Thyroid gland (tissue), 4 donors: ENCODE measurements around the gene PNPLA2.

Experiments
- POLR2A ChIP-seq, 2 donors: fragments of 450-650 bp; IDR thresholded peaks; one replicate each; pipeline ENCODE4 v1.6.1; 2017; ENCODE audit warnings: antibody characterized with exemption in 2 of 2, mild to moderate bottlenecking in 2 of 2, moderate library complexity in 1 of 2
- TF ChIP-seq, protein P1 (sequence below), 6 experiments: fragments of 200-600 bp in 3 of 6; fragments of 450-650 bp in 3 of 6; sonication (generic) in 3 of 6; IDR thresholded peaks; one replicate each; pipeline ENCODE4 v1.5.1; 2016 to 2019; ENCODE audit warnings: antibody characterized with exemption in 6 of 6, mild to moderate bottlenecking in 2 of 6, inconsistent platforms in 1 of 6, moderate library complexity in 1 of 6

DNA sequence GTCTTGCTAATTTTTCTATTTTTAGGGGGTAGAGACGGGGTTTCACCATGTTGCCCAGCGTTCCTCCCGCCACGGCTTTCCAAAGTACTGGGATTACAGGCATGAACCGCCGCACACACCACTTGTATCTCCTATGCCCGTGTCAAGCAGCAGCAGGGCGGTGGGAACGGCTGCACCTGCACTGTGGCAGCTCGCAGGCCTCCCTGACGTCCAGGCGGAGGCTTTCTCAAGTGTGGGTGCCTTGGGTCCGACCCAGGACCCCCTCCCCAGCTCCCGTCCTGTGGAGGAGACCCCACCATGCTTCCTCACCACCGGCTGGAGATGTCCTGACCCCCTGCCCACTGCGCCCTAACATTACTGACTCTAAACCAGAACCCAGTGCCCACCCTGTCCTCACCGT is 49.7 kb downstream of the PNPLA2 start:
- TF ChIP-seq, protein P1, sequence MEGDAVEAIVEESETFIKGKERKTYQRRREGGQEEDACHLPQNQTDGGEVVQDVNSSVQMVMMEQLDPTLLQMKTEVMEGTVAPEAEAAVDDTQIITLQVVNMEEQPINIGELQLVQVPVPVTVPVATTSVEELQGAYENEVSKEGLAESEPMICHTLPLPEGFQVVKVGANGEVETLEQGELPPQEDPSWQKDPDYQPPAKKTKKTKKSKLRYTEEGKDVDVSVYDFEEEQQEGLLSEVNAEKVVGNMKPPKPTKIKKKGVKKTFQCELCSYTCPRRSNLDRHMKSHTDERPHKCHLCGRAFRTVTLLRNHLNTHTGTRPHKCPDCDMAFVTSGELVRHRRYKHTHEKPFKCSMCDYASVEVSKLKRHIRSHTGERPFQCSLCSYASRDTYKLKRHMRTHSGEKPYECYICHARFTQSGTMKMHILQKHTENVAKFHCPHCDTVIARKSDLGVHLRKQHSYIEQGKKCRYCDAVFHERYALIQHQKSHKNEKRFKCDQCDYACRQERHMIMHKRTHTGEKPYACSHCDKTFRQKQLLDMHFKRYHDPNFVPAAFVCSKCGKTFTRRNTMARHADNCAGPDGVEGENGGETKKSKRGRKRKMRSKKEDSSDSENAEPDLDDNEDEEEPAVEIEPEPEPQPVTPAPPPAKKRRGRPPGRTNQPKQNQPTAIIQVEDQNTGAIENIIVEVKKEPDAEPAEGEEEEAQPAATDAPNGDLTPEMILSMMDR (IDR thresholded peaks at IDR 0.05), result no peak
- no peak for TF ChIP-seq POLR2A (IDR thresholded peaks at IDR 0.05)
